SHP77 (cell line): ENCODE data around the gene LINS1.

Experiments used
- DNase-seq, 2 experiments: peaks; one replicate each; lab custom pipeline; 2025; lab: John Stamatoyannopoulos, UW

LINS1 gene

GRCh38 chr15:100559330-100559729 lies 42.7 kb downstream of the LINS1 start:
- no peak for DNase-seq

DNA sequence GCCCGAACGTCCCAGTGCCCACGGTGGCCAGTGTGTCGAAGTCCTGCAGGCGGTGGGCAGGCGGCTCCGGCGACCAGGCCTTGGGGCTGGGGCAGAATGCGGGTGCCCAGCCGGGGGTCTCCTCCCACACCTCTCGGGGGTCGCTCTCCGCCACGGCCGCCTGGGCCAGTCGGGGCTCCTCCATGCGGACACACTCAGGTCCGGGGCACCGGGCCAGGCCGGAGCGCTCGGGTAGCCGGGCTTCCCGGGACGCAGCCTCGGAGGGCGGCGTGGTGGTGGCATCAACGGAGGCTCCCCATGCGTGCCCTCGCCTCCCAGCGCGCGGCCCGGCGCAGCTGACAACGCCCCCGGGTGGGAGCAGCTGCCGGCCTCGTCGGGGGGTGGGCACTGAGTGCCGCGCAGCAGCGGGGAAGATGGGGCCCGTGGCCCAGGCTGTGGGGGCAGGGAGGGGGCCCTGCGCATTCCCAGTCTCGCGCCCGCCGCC lies 43.2 kb downstream of the LINS1 start:
- no peak for DNase-seq

- DNase-seq: no peak
Observed at GRCh38 chr15:100553468-100553867, 48.5 kb downstream of the LINS1 start.

DNA sequence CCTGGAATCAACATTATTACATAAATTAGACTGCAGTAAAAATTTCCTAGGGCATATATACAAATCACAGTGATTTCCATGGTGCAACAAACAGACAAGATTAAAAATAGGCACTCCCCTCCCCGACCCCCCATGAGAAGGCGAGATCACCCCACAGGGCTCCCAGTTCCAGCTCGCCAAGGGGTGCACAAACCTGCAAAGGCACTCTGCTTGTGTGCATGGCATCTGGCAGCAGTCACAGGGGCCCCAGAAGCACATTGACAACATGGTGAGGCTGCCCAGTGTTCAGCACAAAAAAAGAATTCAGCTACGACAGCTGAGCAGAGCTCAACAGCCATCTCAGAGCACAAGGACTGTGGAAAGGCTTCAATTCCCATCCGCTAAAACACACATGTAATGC lies 54.0 kb downstream of the LINS1 start:
- DNase-seq: no peak

- no peak for DNase-seq
Observed at GRCh38 chr15:100544946-100545345, 57.0 kb downstream of the LINS1 start.

- DNase-seq: no peak
Observed at GRCh38 chr15:100544338-100544841, 57.6 kb downstream of the LINS1 start.

DNA sequence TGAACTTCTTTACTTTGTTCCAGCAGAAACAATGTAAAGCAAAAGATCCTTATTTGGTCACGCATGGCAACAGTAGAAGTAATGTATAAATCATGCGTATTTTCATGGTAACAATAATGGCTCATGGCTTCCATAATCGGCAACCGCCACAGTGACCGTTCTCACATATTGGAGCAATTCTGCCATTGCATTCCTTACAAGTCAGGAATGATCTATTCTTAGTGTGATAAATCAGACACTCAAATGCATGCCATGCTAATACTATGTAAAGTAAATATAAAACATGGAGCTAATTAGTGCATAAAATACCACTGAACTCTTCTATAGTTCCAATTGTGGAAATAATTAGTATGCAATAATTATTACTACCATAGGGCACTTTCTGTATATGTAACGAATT lies 59.7 kb downstream of the LINS1 start:
- DNase-seq: no peak

DNA sequence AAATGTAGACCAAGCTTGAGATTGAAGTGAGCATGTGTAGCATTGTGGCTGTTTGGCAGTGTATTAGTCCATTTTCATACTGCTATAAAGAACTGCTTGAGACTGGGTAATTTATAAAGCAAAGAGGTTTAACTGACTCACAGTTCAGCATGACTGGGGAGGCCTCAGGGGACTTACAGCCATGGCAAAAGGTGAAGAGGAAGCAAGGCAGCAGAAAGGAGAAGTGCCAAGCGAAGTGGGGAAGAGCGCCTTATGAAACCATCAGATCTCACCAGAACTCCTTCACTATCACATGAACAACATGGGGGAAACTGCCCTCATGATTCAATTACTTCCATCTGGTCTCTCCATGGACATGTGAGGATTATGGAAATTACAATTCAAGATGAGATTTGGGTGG lies 64.7 kb downstream of the LINS1 start:
- DNase-seq: no peak

DNA sequence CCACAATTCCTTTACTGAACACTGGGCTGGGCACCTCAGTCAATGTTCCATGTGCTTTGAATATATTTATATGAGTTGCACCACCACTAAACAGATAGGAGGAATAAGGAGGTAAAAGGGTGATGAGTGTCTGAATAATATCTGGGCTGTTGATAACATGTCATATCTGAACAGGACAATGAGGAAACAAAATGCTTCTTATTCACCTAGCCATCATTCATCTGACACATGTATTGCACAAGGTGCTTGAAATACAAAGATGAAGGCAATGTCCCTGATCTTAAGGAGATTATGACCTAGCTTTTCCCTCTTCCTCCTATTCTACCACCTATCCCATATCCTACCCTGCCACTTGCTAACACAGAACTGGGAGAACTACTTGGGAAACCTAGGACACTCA lies 65.3 kb downstream of the LINS1 start:
- DNase-seq: no peak

GRCh38 chr15:100533886-100534285 lies 68.1 kb downstream of the LINS1 start:
- DNase-seq: no peak

DNA sequence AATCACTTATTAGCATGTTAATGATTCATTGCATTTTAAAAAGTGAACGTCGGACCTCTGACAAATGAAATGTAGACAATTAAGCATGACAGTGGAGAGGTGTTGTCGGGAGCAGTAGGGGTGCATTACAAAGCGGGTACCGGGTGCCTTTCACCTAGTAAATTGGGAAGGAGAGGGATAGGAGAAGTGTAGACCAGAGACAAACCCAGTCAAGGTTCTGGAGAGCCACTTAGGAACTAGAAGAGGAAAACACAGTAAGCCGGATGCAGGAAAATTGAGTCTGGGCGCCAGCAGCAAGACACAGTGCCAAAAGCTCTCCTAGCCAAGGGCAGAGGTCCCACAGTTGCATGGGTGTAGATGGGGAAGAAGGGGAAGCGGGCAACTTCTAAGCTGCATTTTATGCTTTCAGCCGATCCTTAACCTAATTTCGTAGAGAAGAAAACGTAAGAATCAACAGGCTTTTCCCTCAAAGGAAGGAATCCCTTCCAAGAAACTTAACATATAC lies 70.1 kb downstream of the LINS1 start:
- no peak for DNase-seq

DNA sequence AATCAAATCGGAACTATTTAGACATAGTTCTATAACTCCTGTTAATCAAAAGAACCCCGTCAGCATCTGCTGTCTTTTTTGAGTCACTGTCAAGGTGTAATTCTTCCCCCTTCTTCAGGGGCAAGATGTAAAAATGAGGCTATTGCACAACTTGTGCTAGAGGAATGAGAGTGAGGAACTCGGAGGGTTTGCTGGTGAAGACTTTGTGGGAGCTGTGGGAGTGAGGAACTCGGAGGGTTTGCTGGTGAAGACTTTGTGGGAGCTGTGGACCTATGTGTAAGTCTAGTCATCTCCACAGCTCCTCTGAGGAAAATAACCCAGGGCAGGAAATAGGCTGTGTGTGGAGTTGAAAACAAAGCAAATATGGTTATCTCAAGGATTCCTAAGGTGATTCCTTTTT lies 70.8 kb downstream of the LINS1 start:
- no peak for DNase-seq

- DNase-seq: no peak
Observed at GRCh38 chr15:100529556-100529955, 72.4 kb downstream of the LINS1 start.

DNA sequence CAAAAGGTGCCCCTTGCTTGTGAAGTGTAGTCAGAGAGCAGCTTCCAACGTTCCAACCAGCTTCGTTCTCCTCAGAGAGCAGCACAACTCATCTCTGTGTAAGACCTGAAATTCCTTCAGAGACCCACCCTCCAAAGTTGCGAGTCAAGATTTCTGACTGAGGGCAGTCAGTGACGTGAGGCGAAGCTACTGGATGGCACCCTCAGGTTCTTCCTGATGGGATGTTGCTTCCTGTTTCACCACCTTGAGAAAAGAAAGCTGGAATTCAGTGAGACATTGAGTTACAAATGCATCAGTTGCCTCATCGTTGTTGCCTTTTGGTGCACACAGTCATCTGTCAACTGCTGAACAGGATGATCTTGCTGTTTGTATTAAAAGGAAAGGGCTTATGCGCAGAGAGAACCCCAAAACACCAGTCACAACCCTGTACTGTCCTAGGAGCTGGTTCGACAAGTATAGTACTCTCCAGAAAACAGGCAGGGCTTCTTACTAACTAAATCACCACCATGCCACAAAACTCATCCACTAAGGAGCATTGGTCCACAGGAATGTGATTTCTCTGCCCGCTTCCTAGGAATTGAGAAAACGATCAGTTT lies 73.1 kb downstream of the LINS1 start, which contains the start of gene CERS3:
Gene CERS3, minus strand, starts transcription at position 118 of the 596 bp plus-strand sequence. CDS start 27,101 bp downstream, outside the sequence.
- no peak for DNase-seq

DNA sequence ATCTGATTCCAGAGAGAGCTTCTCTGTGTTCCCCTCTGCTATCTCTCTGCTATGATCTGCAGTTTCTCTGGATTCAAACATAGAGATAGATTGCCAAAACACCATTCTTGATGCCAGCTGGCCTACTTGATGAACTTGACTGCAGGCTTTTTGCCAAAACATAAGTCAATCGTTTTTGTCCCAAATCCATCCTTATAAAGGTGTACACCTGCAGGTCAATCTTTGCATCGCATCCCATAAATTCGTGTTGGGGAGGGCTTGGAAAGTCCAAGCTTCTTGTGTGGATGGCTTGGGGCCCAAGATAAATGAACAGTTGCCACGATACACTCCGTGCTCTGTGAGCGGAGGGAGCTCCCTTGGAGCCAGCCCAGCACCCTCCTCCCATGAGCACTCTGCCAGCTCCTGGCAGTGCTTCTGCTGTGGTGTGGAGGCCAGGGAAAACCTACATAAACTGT lies 75.9 kb downstream of the LINS1 start:
- no peak for DNase-seq

DNA sequence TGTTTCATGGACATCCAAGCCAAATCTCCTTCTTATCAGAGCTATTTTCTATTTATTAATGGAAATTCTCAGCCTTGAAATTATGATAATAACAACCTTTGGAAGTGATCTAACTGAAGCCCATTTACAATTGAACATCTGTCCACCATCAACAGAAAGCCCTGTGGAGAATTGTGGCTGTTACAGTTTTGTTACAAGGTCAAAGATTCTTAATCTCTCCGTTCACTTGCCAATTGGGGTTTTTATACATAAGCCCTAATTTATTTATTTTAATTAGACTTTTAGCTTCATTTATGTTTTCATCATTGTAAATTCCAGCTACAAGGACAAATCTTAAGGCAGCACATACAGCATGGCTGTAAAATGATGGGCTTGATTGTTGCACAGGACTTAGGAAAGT lies 76.5 kb downstream of the LINS1 start:
- no peak for DNase-seq

DNA sequence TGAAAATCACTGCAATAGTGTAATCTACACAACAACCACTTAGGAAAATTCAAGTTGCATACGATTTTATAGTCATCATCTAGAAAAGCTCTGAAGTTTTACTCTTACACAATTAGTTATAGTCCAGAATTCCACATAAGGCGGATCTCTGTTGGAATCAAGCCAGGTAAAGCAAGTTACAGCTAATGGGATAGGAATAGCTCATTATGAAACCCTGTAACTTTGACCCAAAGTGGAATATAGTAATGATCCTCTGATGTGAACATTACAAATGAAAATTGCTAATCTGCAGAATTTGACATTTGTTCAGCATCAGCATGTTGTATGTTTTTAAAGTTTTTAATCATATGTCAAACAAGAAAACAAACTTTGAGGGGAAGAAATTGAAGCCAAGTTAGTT lies 77.7 kb downstream of the LINS1 start:
- DNase-seq: no peak

DNA sequence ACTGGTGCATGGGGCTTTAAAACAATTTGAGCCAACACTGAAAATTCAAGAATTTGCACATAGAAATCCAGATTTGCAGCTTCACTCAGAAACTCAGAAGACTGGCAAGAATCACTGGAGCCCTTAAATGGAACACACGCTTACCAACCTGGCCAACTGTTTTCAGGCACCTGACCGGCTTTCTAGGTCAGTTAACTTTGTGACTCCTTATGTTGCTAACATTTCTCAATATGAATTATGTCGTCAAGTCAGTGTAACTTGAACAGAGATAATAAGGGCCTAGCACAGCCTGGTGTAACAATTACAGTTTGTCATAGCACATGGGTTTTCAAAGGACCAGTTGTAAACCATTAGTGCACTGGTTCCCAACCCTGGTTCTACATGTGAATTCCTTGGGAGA lies 80.1 kb downstream of the LINS1 start:
- DNase-seq: no peak

DNA sequence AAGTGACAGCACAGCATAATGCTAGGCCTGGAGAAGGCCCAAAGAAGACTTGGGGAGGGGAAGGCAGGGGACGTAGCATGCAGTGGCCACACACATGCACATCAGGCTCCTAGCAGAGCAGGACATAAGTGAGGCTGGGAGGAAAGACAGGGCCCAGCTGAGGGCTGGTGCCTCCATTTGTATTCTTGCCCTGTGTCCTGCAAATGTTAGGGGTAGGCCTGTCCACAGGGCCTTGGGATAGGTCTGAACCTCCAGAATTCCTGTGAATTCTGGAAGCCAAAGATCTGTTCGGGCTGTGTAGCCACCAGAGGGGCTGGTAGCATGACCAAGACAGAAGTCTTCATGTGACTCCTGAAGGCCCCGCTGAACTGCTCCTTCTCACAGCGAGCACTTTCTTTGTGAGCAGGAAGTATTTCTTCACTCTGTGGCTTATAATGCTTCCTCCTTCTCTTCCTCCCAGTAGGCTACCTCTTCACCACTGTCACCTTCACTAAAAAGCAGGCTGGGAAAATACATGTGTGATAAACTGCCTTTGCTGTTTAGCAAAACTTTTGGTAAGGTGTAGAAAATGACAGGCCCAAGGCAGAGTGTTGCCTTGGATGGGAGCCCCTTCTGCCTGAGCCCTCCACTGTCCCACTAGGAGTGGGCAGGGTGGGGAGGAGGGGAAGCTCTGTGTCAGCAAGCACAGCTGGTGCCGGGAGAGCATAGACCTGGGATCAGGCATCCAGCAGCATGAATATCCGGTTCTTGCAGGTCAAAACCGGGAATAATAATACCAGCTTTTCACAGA lies 81.7 kb downstream of the LINS1 start:
- no peak for DNase-seq

DNA sequence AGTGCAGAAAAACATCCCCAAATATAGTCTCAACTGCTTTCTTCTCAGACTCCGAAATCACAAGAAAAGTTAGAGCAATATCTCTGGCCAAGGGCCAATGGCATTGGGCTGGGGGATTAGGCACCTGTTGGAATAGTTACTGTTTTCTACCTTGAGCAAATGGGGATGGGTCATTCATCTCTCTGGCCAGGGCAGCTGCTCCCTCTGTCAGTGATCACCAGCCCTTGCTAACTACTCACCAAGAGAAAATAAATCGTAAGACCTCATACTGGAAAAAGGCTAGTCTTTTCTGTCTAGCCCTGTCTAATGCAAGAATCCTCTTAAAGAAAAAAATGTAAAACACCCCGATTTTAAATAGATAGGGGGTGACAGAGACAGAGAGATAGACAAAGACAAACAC lies 84.1 kb downstream of the LINS1 start:
- no peak for DNase-seq
